HepG2 (cell line): ENCODE results near the gene PARK7. TPM values are rescaled to one million over a fixed set of nuclear protein-coding genes. Genes with fewer than 3 reads are reported as not detected.

Source experiments
- ATAC-seq: fragments of 200-7000 bp; cut with Tn5 transposase; 3 replicates; pipeline ENCODE4 v1.9.1; 2020; ENCODE audit warnings: mild to moderate bottlenecking, moderate library complexity
- BruUV-seq: library from RNA; stranded (reverse); fragments of 400-500 nt; replicated peaks from 2 replicates; lab custom pipeline; 2021; lab: Mats Ljungman, UMichigan
- CTCF ChIA-PET: fragments of 300-600 bp; formaldehyde crosslinking; extraction: SDS; loops from one replicate; lab custom pipeline; 2021; ENCODE audit warnings: low total read pairs, inconsistent platforms, low intra/inter-chr PET ratio; lab: Yijun Ruan, JAX
- POLR2A ChIA-PET: fragments of 350-600 bp; sonication (Branson Sonifier 250); formaldehyde crosslinking; loops from one replicate; lab custom pipeline; 2020; ENCODE audit warnings: antibody characterized with exemption, inconsistent platforms; lab: Yijun Ruan, JAX
- DNase-seq: peaks from one replicate; pipeline ENCODE4 v3.0.0-alpha.2; 2015; ENCODE audit warnings: low spot score
- FAIRE-seq: peaks from 3 replicates; lab custom pipeline; 2011; peaks lifted over from hg19 to GRCh38; lab: Jason Lieb, UNC
- H2AFZ ChIP-seq: one replicate; pipeline ENCODE4 v1.6.1; 2011; ENCODE audit warnings: low read length, inconsistent platforms
- H3K27ac ChIP-seq: fragments of 300-600 bp; 3 replicates; pipeline ENCODE4 v1.8.0; 2011; ENCODE audit warnings: mixed run types, mild to moderate bottlenecking, mixed read lengths, low read length, inconsistent platforms; ENCODE audit not compliant: insufficient read depth; ENCODE audit errors: extremely low read length
- H3K27me3 ChIP-seq, 2 experiments: fragments of 200-600 bp in 1 of 2; 2 replicates in 1 of 2; 3 replicates in 1 of 2; pipeline versions ENCODE4 v1.6.0 to v1.8.0; 2011; ENCODE audit warnings: low read length in 2 of 2, mild to moderate bottlenecking in 2 of 2, moderate library complexity in 2 of 2, inconsistent platforms in 1 of 2; ENCODE audit not compliant: insufficient read depth in 2 of 2, control insufficient read depth in 1 of 2
- H3K36me3 ChIP-seq, 2 experiments: fragments of 200-600 bp in 1 of 2; replicated peaks in 1 of 2; 2 replicates in 1 of 2; 3 replicates in 1 of 2; pipeline versions ENCODE4 v1.5.1 to v1.8.0; 2011; ENCODE audit warnings: low read length in 2 of 2, inconsistent platforms in 1 of 2; ENCODE audit not compliant: insufficient read depth in 2 of 2, control insufficient read depth in 1 of 2
- H3K4me1 ChIP-seq: 2 replicates; pipeline ENCODE4 v1.5.1; 2012; ENCODE audit warnings: low read length, inconsistent platforms; ENCODE audit not compliant: insufficient read depth
- H3K4me2 ChIP-seq: 2 replicates; pipeline ENCODE4 v1.6.0; 2011; ENCODE audit warnings: low read depth, low read length, inconsistent platforms
- H3K4me3 ChIP-seq, 3 experiments: fragments of 200-600 bp in 1 of 3; sonication (generic), shearing (Covaris generic) in 1 of 3; replicated peaks in 1 of 3; 2 replicates each; pipeline ENCODE4 v1.5.1; 2011 to 2016; ENCODE audit warnings: low read length in 3 of 3, inconsistent platforms in 2 of 3, low read depth in 2 of 3, mild to moderate bottlenecking in 2 of 3, control low read depth in 1 of 3, mixed read lengths in 1 of 3; ENCODE audit not compliant: insufficient read depth in 1 of 3
- H3K79me2 ChIP-seq: one replicate; pipeline ENCODE4 v1.6.1; 2011; ENCODE audit warnings: low read length, inconsistent platforms; ENCODE audit not compliant: insufficient read depth
- H3K9ac ChIP-seq: 2 replicates; pipeline ENCODE4 v1.6.0; 2011; ENCODE audit warnings: mild to moderate bottlenecking, low read depth, low read length, inconsistent platforms; ENCODE audit not compliant: insufficient read depth
- H3K9me3 ChIP-seq: 2 replicates; pipeline ENCODE4 v1.5.1; 2012; ENCODE audit warnings: mild to moderate bottlenecking, low read length
- H4K20me1 ChIP-seq: 2 replicates; pipeline ENCODE4 v1.6.0; 2011; ENCODE audit warnings: inconsistent platforms, mild to moderate bottlenecking, low read length, moderate library complexity; ENCODE audit not compliant: insufficient read depth
- DNMT3B ChIP-seq: conservative IDR thresholded peaks from 2 replicates; pipeline ENCODE4 v1.6.1; 2016; ENCODE audit warnings: missing biosample characterization, control low read depth
- HHEX ChIP-seq: IDR thresholded peaks from 2 replicates; pipeline ENCODE4 v1.6.1; 2016; ENCODE audit warnings: control low read depth
- JDP2 ChIP-seq: sonication (generic); formaldehyde crosslinking; IDR thresholded peaks from 2 replicates; pipeline ENCODE4 v1.8.1; 2022; ENCODE audit warnings: missing genetic modification reagents, borderline replicate concordance
- NPAS2 ChIP-seq: sonication (generic); formaldehyde crosslinking; IDR thresholded peaks from 2 replicates; pipeline ENCODE4 v1.8.0; 2022; ENCODE audit warnings: mild to moderate bottlenecking, missing genetic modification reagents, borderline replicate concordance
- NR2F6 ChIP-seq, 2 experiments: IDR thresholded peaks; 2 replicates each; pipeline ENCODE4 v1.6.1; 2016; ENCODE audit warnings: antibody characterized with exemption in 1 of 2, mild to moderate bottlenecking in 1 of 2
- U2AF2 ChIP-seq: fragments of 200-400 bp; formaldehyde crosslinking; IDR thresholded peaks from 2 replicates; pipeline ENCODE4 v1.6.1; 2017; ENCODE audit warnings: low read depth, mild to moderate bottlenecking, low read length
- ZBTB7B ChIP-seq: sonication (generic); formaldehyde crosslinking; IDR thresholded peaks from 2 replicates; pipeline ENCODE4 v1.4.0; 2020; ENCODE audit warnings: missing genetic modification reagents
- ZFP36L1 ChIP-seq: sonication (generic); formaldehyde crosslinking; IDR thresholded peaks from 2 replicates; pipeline ENCODE4 v1.8.0; 2022; ENCODE audit warnings: mild to moderate bottlenecking, missing genetic modification reagents, moderate library complexity
- ZNF225 ChIP-seq: sonication (generic); formaldehyde crosslinking; IDR thresholded peaks from 2 replicates; pipeline ENCODE4 v1.4.0; 2020; ENCODE audit warnings: mild to moderate bottlenecking, missing genetic modification reagents
- ZNF234 ChIP-seq: sonication (generic); formaldehyde crosslinking; conservative IDR thresholded peaks from 2 replicates; pipeline ENCODE4 v1.5.1; 2020; ENCODE audit warnings: mild to moderate bottlenecking, missing genetic modification reagents
- ZNF333 ChIP-seq: sonication (generic); formaldehyde crosslinking; IDR thresholded peaks from 2 replicates; pipeline ENCODE4 v1.4.0; 2020; ENCODE audit warnings: mild to moderate bottlenecking, missing genetic modification reagents, borderline replicate concordance
- WGBS: methylation state at CpG from one replicate; pipeline ENCODE4 v1.1.6; 2017; ENCODE audit warnings: low lambda C conversion rate; 5-methylcytosine and 5-hydroxymethylcytosine counted together
- in situ Hi-C: cut with HindIII; loops from 2 replicates; pipeline ENCODE4 v1.10.0; 2017; ENCODE audit warnings: low pct_unique_long_range_greater_than_20kb; ENCODE audit not compliant: extremely low pct_ligation_motif_present
- intact Hi-C: fragments of 100-400 bp; cut with micrococcal nuclease; formaldehyde crosslinking; loops from one replicate; pipeline ENCODE4 v1.10.0; 2022; ENCODE audit not compliant: unreplicated experiment
- polyA plus RNA-seq, 8 experiments: library from polyadenylated mRNA; depleted of rRNA in 3 of 8; stranded (reverse) in 7 of 8; unstranded in 1 of 8; fragments of >200 nt; fragmentation: Illumina TruSeq in 4 of 8; extraction: Trizol in 4 of 8; gene quantifications; 2 replicates each; pipeline versions ENCODE4 v1.2.1 to v1.2.3, GENCODE V29; 2011 to 2016; ENCODE audit warnings: low read depth in 4 of 8, missing spikeins in 1 of 8, mixed read lengths in 1 of 8; ENCODE audit not compliant: insufficient read depth in 1 of 8
- total RNA-seq, 5 experiments: library from RNA; depleted of rRNA; stranded (reverse); fragments of >200 nt; fragmentation: Illumina TruSeq; extraction: Trizol; gene quantifications; 2 replicates each; pipeline ENCODE4 v1.2.3, GENCODE V29; 2016; ENCODE audit warnings: low read depth in 1 of 5

PARK7 gene
- total and polyA plus RNA-seq, 2 of the 13 experiments (the other 11 are each of a cell fraction or from before 2014, with no cell fraction given), result 212 to 296 TPM

- Histone ChIP-seq H4K20me1 (no peaks in the 10 kb centered on the region), H3K27ac (no peak overlapping the region), H3K27me3 (no peaks in the 10 kb centered on the region; a peak in 1 of 5 replicates), H3K4me3 (no peak overlapping the region)
- BruUV-seq, result no TSS peak
- POLR2A ChIA-PET, result interaction anchor here (1.0 kb wide), 1 partner anchor 10 kb away, joined by 3 read pairs; no protein-coding TSS in a partner anchor
- DNase-seq, result no peak
- TF ChIP-seq DNMT3B (CRISPR knock-in tag), result no peak
- no peak for TF ChIP-seq NR2F6 (IDR thresholded peaks at IDR 0.05)
- TF ChIP-seq NR2F6 (CRISPR knock-in tag; IDR thresholded peaks at IDR 0.05), result no peak
- no peak for TF ChIP-seq JDP2 (CRISPR knock-in tag)
- no peak for TF ChIP-seq ZNF333 (CRISPR knock-in tag)
- no peak for TF ChIP-seq ZNF234
- TF ChIP-seq ZNF225 (CRISPR knock-in tag), result no peak
- no peak for TF ChIP-seq ZBTB7B (CRISPR knock-in tag)
- TF ChIP-seq U2AF2, result no peak
- no peak for TF ChIP-seq ZFP36L1 (CRISPR knock-in tag)
- TF ChIP-seq NPAS2 (CRISPR knock-in tag), result no peak
- no peak for TF ChIP-seq HHEX
- TF ChIP-seq, all 625 proteins: peak for 0
- 0 out of 2 replicates have a peak, but pooled peaks cover 5% of the 10 kb centered on the region for H3K4me1 ChIP-seq
- in situ Hi-C loops (loop anchor here (5.0 kb wide), 2 partner anchors 327 to 362 kb away; no protein-coding TSS in a partner anchor), intact Hi-C loops (no loop called here)
- CTCF ChIA-PET, result no interaction called here
- ATAC-seq, result no peak
- no peak overlapping the region for H2AFZ ChIP-seq
- peaks cover 25 to 59% of the 10 kb centered on the region in 2 experiments for H3K36me3 ChIP-seq
- no peak overlapping the region for H3K9ac ChIP-seq
- no peak for FAIRE-seq
- no peaks in the 10 kb centered on the region for H3K9me3 ChIP-seq
- WGBS, result 96% methylated on average over 15 of the region's 15 CpGs
- no peak overlapping the region for H3K4me2 ChIP-seq
- peaks cover 3% of the 10 kb centered on the region for H3K79me2 ChIP-seq
Observed at GRCh38 chr1:7984811-7985210, 23.3 kb downstream of the PARK7 start.
